Panc1 (cell line): ENCODE data around the gene KIAA1755.

Source experiments
- POLR2AphosphoS5 ChIP-seq: IDR thresholded peaks from 2 replicates; pipeline ENCODE4 v1.6.1; 2012; ENCODE audit warnings: mild to moderate bottlenecking, low read depth, low read length, moderate library complexity
- SIN3A ChIP-seq: IDR thresholded peaks from 2 replicates; pipeline ENCODE4 v1.6.1; 2012; ENCODE audit warnings: low read depth, mild to moderate bottlenecking, low read length, moderate library complexity, borderline replicate concordance; ENCODE audit not compliant: insufficient read depth
- TF ChIP-seq, protein P1 (sequence below): fragments of 450-650 bp; IDR thresholded peaks from 2 replicates; pipeline ENCODE4 v1.5.1; 2017; ENCODE audit warnings: mild to moderate bottlenecking

DNA sequence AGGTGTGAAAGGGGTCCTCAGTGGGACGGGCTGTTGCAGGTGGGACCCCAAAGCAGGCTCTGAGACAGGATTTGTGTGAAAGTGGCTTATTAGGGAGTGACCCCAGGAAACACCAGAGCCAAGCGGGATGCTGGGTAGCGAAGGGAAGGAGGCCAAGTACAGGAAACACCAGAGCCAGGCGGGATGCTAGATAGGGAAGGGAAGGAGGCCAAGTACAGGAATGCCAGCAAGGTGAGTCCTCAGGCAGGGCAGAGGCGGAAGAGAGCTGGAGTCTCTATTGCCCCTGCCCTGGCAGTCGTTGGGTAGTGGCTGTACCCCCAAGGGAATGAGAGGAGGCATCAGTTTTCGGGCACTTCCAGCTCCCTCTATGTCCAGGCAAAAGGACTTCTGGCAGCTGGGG lies 65.0 kb downstream of the KIAA1755 start:
- TF ChIP-seq, protein P1, sequence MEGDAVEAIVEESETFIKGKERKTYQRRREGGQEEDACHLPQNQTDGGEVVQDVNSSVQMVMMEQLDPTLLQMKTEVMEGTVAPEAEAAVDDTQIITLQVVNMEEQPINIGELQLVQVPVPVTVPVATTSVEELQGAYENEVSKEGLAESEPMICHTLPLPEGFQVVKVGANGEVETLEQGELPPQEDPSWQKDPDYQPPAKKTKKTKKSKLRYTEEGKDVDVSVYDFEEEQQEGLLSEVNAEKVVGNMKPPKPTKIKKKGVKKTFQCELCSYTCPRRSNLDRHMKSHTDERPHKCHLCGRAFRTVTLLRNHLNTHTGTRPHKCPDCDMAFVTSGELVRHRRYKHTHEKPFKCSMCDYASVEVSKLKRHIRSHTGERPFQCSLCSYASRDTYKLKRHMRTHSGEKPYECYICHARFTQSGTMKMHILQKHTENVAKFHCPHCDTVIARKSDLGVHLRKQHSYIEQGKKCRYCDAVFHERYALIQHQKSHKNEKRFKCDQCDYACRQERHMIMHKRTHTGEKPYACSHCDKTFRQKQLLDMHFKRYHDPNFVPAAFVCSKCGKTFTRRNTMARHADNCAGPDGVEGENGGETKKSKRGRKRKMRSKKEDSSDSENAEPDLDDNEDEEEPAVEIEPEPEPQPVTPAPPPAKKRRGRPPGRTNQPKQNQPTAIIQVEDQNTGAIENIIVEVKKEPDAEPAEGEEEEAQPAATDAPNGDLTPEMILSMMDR = no peak
- no peak for TF ChIP-seq POLR2AphosphoS5
- no peak for TF ChIP-seq SIN3A
